Upper lobe of right lung (tissue), 1 donor: Measurements from ENCODE around the gene RNF217. TPM values are rescaled to one million over a fixed set of nuclear protein-coding genes. Genes with fewer than 3 reads are reported as not detected.
"Not testable (repeated sequence)": the region's sequence is repeated elsewhere in the genome, so short reads cannot be mapped to it uniquely, and the experiment has no call there.

ENCODE experiments used
- ATAC-seq: fragments of 200-7000 bp; cut with Tn5 transposase; one replicate; pipeline ENCODE4 v1.9.1; 2020; ENCODE audit warnings: mild to moderate bottlenecking, moderate library complexity
- DNase-seq: peaks from one replicate; pipeline ENCODE4 v3.0.0-alpha.2; 2020
- H3K27ac ChIP-seq: fragments of 200-600 bp; one replicate; pipeline ENCODE4 v1.8.0; 2022
- H3K27me3 ChIP-seq: fragments of 200-600 bp; one replicate; pipeline ENCODE4 v1.8.0; 2022; ENCODE audit warnings: mild to moderate bottlenecking
- H3K36me3 ChIP-seq: fragments of 200-600 bp; one replicate; pipeline ENCODE4 v1.8.0; 2022
- H3K4me1 ChIP-seq: fragments of 200-600 bp; one replicate; pipeline ENCODE4 v1.8.0; 2022
- H3K4me3 ChIP-seq: fragments of 200-600 bp; one replicate; pipeline ENCODE4 v1.8.0; 2022; ENCODE audit warnings: mild to moderate bottlenecking
- H3K9me3 ChIP-seq: fragments of 200-600 bp; one replicate; pipeline ENCODE4 v1.8.0; 2022
- intact Hi-C: fragments of 100-400 bp; cut with DNase I; formaldehyde crosslinking; loops from one replicate; pipeline ENCODE4 v1.11.0; 2022
- total RNA-seq: library from RNA; stranded (reverse); fragmentation: NEBNext Ultra II Directional; extraction: Animal tissue kit (Norgen Biotek cat#: 25700); gene quantifications from one replicate; pipeline ENCODE4 v1.2.1, GENCODE V29; 2021
- TF ChIP-seq, protein P1 (sequence below): fragments of 200-600 bp; IDR thresholded peaks from one replicate; pipeline ENCODE4 v1.8.0; 2022; ENCODE audit warnings: antibody characterized with exemption
- donor health status: DM: no; HTN: yes; CAD: no; lungs with severe emphysema.

Gene RNF217
- total RNA-seq, 1 donor from 2014 or later = 29.2 TPM

DNA sequence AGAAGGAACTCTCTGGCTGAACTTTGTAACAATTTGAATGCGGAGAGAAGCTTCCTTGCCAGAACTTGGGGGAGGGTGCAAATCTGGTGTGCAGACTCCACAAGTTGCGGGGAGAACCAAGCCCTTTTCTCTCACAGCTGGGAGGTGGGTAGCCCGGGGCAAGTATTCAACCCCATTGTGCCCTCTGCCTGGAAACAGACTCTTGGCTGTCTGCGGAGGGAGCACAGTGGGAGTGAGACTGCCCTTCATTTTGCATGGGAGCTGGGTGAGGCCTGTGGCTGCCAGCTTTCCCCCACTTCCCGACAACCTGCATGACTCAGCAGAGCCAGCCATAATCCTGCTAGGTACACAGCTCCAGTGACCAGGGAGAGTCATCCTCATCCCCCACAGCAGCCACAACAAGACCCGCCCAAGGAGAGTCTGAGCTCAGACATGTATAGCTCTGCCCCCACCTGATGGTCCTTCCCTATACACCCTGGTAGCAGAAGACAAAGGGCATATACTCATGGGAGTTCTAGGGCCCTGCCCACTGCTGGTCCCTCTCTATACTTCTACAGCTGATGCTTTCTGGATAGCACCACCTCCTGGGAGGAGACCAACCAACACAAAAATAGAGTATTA lies 161.9 kb downstream of the RNF217 start:
- TF ChIP-seq, protein P1, sequence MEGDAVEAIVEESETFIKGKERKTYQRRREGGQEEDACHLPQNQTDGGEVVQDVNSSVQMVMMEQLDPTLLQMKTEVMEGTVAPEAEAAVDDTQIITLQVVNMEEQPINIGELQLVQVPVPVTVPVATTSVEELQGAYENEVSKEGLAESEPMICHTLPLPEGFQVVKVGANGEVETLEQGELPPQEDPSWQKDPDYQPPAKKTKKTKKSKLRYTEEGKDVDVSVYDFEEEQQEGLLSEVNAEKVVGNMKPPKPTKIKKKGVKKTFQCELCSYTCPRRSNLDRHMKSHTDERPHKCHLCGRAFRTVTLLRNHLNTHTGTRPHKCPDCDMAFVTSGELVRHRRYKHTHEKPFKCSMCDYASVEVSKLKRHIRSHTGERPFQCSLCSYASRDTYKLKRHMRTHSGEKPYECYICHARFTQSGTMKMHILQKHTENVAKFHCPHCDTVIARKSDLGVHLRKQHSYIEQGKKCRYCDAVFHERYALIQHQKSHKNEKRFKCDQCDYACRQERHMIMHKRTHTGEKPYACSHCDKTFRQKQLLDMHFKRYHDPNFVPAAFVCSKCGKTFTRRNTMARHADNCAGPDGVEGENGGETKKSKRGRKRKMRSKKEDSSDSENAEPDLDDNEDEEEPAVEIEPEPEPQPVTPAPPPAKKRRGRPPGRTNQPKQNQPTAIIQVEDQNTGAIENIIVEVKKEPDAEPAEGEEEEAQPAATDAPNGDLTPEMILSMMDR = no peak
- intact Hi-C loops = no loop called here
- no peaks in the 10 kb centered on the region for H3K4me1 ChIP-seq
- H3K4me3 ChIP-seq = no peak overlapping the region
- no peaks in the 10 kb centered on the region for H3K36me3 ChIP-seq
- no peaks in the 10 kb centered on the region for H3K9me3 ChIP-seq
- ATAC-seq (no peak), DNase-seq (no peak)
- H3K27ac ChIP-seq = no peak overlapping the region
- H3K27me3 ChIP-seq = no peaks in the 10 kb centered on the region

DNA sequence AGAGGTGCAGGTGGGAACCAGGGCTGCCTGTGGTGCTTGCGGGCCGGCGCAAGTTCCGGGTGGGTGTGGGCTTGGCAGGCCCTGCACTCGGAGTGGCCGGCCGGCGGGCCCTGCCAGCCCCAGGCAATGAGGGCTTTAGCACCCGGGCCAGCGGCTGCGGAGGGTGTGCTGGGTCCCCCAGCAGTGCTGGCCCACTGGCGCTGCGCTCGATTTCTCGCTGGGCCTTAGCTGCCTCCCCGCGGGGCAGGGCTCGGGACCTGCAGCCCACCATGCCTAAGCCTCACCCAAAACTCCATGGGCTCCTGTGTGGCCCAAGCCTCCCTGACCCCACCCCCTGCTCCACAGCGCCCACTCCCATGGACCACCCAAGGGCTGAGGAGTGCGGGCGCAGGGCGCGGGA lies 163.6 kb downstream of the RNF217 start:
- DNase-seq, H3K4me3 ChIP-seq, intact Hi-C loops: not testable (repeated sequence)

DNA sequence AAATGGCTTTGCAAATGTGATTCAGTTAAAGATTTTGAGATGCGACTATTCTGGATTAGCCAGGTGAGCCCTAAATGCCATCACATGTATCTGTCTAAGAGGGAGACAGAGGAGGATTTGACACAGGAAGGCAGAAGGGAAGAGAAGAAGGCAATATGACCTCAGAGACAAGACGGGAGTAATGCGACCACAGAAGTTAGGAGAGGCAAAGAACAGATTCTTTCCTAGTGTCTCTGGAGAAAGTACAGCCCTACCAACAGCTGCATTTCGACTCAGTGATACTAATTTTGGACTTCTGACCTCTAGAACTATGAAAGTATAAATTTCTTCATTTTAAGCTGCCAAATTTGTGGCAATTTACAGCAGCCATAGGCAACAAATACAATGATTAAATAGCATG lies 167.1 kb downstream of the RNF217 start:
- Histone ChIP-seq H3K4me3 (no peak overlapping the region), H3K36me3 (no peaks in the 10 kb centered on the region), H3K27me3 (no peaks in the 10 kb centered on the region), H3K9me3 (no peaks in the 10 kb centered on the region), H3K27ac (no peak overlapping the region), H3K4me1 (no peaks in the 10 kb centered on the region)
- TF ChIP-seq, protein P1 = no peak
- ATAC-seq (no peak), DNase-seq (no peak)
- intact Hi-C loops = no loop called here

More for the DNA sequence above, 163.6 kb downstream of the RNF217 start:
- H3K27ac ChIP-seq, H3K36me3 ChIP-seq, ATAC-seq, H3K4me1 ChIP-seq, H3K9me3 ChIP-seq, H3K27me3 ChIP-seq: not testable (repeated sequence)

DNA sequence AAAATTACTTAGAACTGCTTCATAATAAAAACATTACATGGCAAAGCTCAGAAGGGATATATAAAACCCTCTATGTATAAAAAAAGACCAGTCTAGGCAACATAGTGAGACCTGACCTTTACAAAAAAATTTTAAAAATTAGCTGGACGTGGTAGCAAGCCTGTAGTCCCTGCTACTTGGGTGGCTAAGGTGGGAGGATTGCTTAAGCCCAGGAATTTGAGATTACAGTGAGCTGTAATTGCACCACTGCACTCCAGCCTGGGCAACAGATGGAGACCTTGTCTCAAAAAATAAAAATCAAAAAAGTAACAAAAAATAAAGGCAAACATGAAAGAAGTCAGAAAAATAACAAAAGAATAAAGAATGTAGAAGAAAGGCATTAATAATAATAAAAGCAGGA lies 169.8 kb downstream of the RNF217 start:
- ATAC-seq (no peak), DNase-seq (no peak)
- intact Hi-C loops = no loop called here
- no peaks in the 10 kb centered on the region for H3K27me3 ChIP-seq
- H3K27ac ChIP-seq = no peak overlapping the region
- H3K36me3 ChIP-seq = no peaks in the 10 kb centered on the region
- H3K4me1 ChIP-seq = no peaks in the 10 kb centered on the region
- H3K9me3 ChIP-seq = no peaks in the 10 kb centered on the region
- TF ChIP-seq, protein P1 = no peak
- no peak overlapping the region for H3K4me3 ChIP-seq

DNA sequence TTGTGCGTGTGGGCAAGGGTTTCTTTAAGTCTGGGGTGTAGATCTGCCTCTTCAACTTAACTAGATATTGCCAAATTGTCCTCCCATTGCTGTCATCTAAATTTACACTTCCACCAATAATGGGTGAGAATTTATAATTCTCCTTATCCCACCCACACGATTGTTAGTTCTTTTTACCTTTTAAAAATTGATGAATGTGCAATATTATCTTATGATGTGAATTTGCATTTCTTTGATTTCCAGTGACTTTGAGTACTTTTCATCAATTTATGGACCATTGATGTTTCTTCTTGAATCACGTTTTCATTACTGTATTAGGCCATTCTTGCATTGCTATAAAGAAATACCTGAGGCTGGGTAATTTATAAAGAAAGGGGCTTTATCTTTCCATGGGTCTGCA lies 174.1 kb downstream of the RNF217 start:
- TF ChIP-seq, protein P1 = no peak
- no peak overlapping the region for H3K4me3 ChIP-seq
- H3K27me3 ChIP-seq = no peaks in the 10 kb centered on the region
- H3K27ac ChIP-seq = no peak overlapping the region
- no peaks in the 10 kb centered on the region for H3K4me1 ChIP-seq
- ATAC-seq = no peak
- H3K9me3 ChIP-seq = no peaks in the 10 kb centered on the region
- no peaks in the 10 kb centered on the region for H3K36me3 ChIP-seq
- intact Hi-C loops = no loop called here
- DNase-seq = no peak

DNA sequence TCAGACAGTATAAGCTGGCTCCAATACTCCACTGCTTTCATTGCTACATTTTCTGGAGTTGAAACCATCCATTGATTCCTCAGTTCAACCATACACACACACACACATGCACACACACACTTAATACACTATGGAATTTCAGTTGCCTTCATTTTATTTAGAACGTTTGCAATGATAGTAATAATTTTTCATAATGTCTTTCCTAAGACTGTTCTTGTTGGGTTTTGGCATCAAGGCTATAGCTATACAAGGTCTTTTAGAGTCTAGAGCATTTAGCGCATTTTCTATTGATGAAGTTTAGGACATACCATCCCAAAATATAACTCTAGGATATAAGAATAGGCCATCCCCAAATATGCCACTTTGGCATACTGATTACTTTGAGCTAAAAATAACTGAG lies 175.8 kb downstream of the RNF217 start:
- no peak for DNase-seq
- Histone ChIP-seq H3K9me3 (no peaks in the 10 kb centered on the region), H3K36me3 (no peaks in the 10 kb centered on the region), H3K4me3 (no peak overlapping the region), H3K27ac (no peak overlapping the region), H3K27me3 (no peaks in the 10 kb centered on the region), H3K4me1 (no peaks in the 10 kb centered on the region)
- ATAC-seq = no peak
- TF ChIP-seq, protein P1 = no peak
- intact Hi-C loops = no loop called here
